Bronchus fibroblast of lung (primary cell): ENCODE results near the gene AFTPH. TPM values are rescaled to one million over a fixed set of nuclear protein-coding genes. Genes with fewer than 3 reads are reported as not detected.

ENCODE experiments used
- total RNA-seq: library from RNA; depleted of rRNA; stranded (reverse); fragments of >200 nt; gene quantifications from 2 replicates; pipeline ENCODE4 v1.2.3, GENCODE V29; 2015

Gene AFTPH, protein sequence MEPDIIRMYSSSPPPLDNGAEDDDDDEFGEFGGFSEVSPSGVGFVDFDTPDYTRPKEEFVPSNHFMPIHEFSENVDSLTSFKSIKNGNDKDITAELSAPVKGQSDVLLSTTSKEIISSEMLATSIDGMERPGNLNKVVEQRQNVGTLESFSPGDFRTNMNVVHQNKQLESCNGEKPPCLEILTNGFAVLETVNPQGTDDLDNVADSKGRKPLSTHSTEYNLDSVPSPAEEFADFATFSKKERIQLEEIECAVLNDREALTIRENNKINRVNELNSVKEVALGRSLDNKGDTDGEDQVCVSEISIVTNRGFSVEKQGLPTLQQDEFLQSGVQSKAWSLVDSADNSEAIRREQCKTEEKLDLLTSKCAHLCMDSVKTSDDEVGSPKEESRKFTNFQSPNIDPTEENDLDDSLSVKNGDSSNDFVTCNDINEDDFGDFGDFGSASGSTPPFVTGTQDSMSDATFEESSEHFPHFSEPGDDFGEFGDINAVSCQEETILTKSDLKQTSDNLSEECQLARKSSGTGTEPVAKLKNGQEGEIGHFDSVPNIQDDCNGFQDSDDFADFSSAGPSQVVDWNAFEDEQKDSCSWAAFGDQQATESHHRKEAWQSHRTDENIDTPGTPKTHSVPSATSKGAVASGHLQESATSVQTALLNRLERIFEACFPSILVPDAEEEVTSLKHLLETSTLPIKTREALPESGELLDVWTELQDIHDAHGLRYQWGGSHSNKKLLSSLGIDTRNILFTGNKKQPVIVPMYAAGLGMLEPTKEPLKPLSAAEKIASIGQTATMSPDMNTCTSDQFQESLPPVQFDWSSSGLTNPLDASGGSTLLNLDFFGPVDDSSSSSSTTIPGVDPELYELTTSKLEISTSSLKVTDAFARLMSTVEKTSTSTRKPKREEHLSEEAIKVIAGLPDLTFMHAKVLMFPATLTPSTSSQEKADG
- 9.4 and 9.8 TPM in 2 replicates for total RNA-seq

DNA sequence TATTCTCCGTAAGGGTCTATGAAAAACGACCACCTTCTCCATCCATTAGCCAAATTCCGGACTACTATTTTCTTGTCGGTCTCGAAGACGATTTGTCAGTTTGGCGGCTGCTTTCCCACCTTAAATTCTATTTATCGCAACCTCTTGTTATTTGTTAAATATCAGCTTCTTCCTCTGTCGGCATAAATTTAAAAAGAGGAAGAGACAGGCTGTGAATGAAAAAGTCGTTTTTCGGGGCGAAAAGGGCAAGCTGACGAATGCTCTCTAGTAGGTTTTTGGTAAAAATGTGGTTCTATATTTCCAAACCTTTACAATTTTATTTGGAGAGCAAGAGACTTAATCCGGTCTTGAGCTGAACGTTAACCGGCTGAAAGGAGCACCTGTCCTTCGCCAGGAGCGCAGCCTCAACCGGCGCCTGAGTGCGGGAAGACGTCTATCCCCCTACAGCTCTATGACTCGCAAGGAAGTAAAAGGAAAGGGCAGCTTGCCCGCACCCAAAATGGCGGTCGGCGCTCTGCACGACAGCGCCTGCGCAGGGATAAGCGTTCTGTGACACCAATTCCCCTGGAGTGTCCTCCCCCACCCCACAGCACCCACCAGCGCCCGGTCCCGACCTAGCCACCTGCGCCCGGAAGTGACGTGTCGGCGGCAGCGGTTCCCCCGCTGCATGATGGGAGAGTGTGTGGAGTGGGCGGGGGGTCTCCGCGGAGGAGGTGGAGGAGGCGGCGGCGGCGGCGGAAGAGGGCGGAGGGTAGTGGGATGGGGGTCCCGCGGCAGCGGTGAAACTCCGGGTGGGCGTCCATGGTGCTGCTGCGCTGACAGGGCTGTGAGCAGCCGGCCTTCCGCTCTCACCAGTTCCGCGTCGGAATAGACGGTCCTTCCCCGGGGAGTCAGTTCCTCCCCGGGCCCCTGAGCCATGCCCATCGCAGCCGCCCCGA, at the start of gene AFTPH:
TSS of gene AFTPH (plus strand) at position 663 of the 938 bp plus-strand sequence. CDS start 27,147 bp downstream, outside the sequence.

Other genes with a start within 250 kb of the AFTPH start
- 2.0 and 3.6 TPM in 2 replicates for gene LGALSL, start 70.2 kb upstream of the AFTPH start, total RNA-seq
- gene SERTAD2, start 129.6 kb downstream of the AFTPH start, total RNA-seq = 7.1 and 9.8 TPM in 2 replicates